Suprapubic skin (tissue), 4 donors: ENCODE data around the gene AMT. TPM values are rescaled to one million over a fixed set of nuclear protein-coding genes. Genes with fewer than 3 reads are reported as not detected.

ENCODE experiments used
- DNase-seq, 2 donors: peaks; one replicate each; pipeline ENCODE4 v3.0.0-alpha.2; 2019; ENCODE audit warnings: low spot score in 2 of 2
- H3K27ac ChIP-seq: fragments of 200-600 bp; sonication (generic); one replicate; pipeline ENCODE4 v1.5.1; 2019
- H3K27me3 ChIP-seq: fragments of 200-600 bp; sonication (generic); one replicate; pipeline ENCODE4 v1.5.1; 2019
- H3K36me3 ChIP-seq: fragments of 200-600 bp; sonication (generic); one replicate; pipeline ENCODE4 v1.5.1; 2019
- H3K4me1 ChIP-seq: fragments of 200-600 bp; sonication (generic); one replicate; pipeline ENCODE4 v1.5.1; 2019
- H3K4me3 ChIP-seq: fragments of 200-600 bp; sonication (generic); one replicate; pipeline ENCODE4 v1.5.1; 2019; ENCODE audit warnings: mild to moderate bottlenecking
- H3K9me3 ChIP-seq: fragments of 200-600 bp; sonication (generic); one replicate; pipeline ENCODE4 v1.5.1; 2019
- EP300 ChIP-seq: sonication (generic); formaldehyde crosslinking; IDR thresholded peaks from one replicate; pipeline ENCODE4 v1.6.1; 2017; ENCODE audit warnings: antibody characterized with exemption
- POLR2A ChIP-seq, 2 donors: fragments of 450-650 bp; IDR thresholded peaks; one replicate each; pipeline ENCODE4 v1.6.1; 2017; ENCODE audit warnings: antibody characterized with exemption in 2 of 2, mild to moderate bottlenecking in 2 of 2, moderate library complexity in 2 of 2
- POLR2AphosphoS5 ChIP-seq, 3 donors: sonication (generic); formaldehyde crosslinking; IDR thresholded peaks; one replicate each; pipeline ENCODE4 v1.6.1; 2017; ENCODE audit warnings: antibody characterized with exemption in 3 of 3
- WGBS: methylation state at CpG from one replicate; pipeline ENCODE4 v1.1.5; 2018; 5-methylcytosine and 5-hydroxymethylcytosine counted together
- total RNA-seq, 4 donors: library from RNA; depleted of rRNA; stranded (reverse); fragments of >200 nt; gene quantifications; one replicate each; pipeline ENCODE4 v1.1.0, GENCODE V29; 2016
- TF ChIP-seq, protein P1 (sequence below), 2 donors: fragments of 200-600 bp in 1 of 2; fragments of 450-650 bp in 1 of 2; sonication (generic) in 1 of 2; IDR thresholded peaks; one replicate each; pipeline ENCODE4 v1.5.1; 2016 to 2019; ENCODE audit warnings: antibody characterized with exemption in 2 of 2, mild to moderate bottlenecking in 1 of 2, moderate library complexity in 1 of 2

The AMT gene
- total RNA-seq, 4 donors from 2014 or later = 2.2 to 17.3 (median 5.0) TPM

DNA sequence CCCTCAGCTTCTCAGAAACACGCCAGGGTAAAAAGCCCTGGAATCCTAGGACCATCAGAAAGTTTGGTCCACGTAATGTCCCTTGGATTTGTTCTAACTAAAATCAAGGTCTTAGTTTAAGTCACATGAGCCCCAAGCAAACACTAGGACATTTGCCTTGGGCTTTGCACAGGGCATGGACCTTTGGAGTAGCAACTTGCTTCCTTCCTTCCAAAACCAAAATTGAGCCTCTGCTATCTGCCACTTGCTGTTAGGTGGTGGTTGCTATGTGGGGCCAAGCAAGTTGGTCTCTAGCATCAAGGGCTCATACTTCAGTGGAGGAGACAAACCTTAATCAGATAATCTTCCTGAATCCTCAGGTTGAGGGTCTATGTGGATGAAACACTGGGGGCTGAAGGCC, 43.8 kb upstream of the AMT start:
- 71% methylated on average over 1 of the region's 2 CpGs for WGBS
- TF ChIP-seq POLR2A (IDR thresholded peaks at IDR 0.05) = no peak
- TF ChIP-seq POLR2AphosphoS5 (IDR thresholded peaks at IDR 0.05) = no peak
- TF ChIP-seq EP300 = no peak
- TF ChIP-seq, protein P1, sequence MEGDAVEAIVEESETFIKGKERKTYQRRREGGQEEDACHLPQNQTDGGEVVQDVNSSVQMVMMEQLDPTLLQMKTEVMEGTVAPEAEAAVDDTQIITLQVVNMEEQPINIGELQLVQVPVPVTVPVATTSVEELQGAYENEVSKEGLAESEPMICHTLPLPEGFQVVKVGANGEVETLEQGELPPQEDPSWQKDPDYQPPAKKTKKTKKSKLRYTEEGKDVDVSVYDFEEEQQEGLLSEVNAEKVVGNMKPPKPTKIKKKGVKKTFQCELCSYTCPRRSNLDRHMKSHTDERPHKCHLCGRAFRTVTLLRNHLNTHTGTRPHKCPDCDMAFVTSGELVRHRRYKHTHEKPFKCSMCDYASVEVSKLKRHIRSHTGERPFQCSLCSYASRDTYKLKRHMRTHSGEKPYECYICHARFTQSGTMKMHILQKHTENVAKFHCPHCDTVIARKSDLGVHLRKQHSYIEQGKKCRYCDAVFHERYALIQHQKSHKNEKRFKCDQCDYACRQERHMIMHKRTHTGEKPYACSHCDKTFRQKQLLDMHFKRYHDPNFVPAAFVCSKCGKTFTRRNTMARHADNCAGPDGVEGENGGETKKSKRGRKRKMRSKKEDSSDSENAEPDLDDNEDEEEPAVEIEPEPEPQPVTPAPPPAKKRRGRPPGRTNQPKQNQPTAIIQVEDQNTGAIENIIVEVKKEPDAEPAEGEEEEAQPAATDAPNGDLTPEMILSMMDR (IDR thresholded peaks at IDR 0.05) = no peak
- Histone ChIP-seq H3K9me3 (no peaks in the 10 kb centered on the region), H3K4me3 (no peak overlapping the region), H3K27ac (peak overlapping the region; percentile 50), H3K27me3 (no peaks in the 10 kb centered on the region), H3K4me1 (peaks cover 37% of the 10 kb centered on the region), H3K36me3 (no peaks in the 10 kb centered on the region)
- DNase-seq = no peak

GRCh38 chr3:49465270-49466034, 43.2 kb upstream of the AMT start:
- H3K4me1 ChIP-seq = peaks cover 39% of the 10 kb centered on the region
- H3K27ac ChIP-seq = peak overlapping the region; percentile 50
- TF ChIP-seq, protein P1 (IDR thresholded peaks at IDR 0.05) = no peak
- TF ChIP-seq POLR2A (IDR thresholded peaks at IDR 0.05) (no peak), POLR2AphosphoS5 (IDR thresholded peaks at IDR 0.05) (no peak), EP300 (no peak)
- no peaks in the 10 kb centered on the region for H3K27me3 ChIP-seq
- no peak for DNase-seq
- 83% methylated on average over 17 of the region's 18 CpGs for WGBS
- no peaks in the 10 kb centered on the region for H3K36me3 ChIP-seq
- no peak overlapping the region for H3K4me3 ChIP-seq
- H3K9me3 ChIP-seq = no peaks in the 10 kb centered on the region

GRCh38 chr3:49462222-49462621, 39.9 kb upstream of the AMT start:
- 76% methylated on average over 3 of the region's 3 CpGs for WGBS

DNA sequence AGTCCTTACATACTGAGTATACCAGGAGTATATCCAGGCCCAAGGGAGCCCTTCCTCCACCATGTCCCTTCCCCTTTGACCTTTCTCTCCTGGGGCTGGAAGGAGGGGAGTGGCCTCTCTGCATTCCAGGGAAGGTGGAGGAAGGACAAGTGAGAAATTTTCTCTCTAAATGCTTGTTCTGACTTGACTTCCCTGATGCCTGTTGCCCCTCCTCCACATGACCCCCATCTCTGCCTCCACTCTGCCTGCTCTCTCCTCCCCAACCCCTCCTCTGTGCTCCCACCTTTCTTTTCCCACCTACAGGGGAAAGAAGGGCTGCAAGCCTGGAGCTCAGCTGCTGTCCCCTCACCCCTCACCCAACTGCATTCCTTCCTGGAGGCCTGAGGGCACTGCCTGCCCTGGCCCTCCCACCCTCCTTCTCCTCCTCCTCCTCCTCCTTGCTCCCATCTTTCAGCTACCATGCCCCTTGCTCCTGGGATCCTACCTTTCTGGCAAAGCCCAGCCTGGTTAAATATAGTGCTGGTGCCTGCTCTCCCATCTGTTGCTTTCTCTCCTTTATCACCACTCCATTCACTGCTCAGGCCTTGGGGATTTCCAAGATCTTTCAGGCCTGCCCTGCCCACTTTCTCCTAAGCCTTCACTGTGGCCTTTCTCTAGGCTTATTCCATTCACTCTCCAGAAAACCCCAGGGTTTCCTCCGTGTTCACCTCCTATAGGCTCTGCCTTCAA, 39.3 kb upstream of the AMT start:
- peaks cover 25% of the 10 kb centered on the region for H3K4me1 ChIP-seq
- WGBS = 21% methylated on average over 1 of the region's 1 CpG
- H3K27me3 ChIP-seq = no peaks in the 10 kb centered on the region
- TF ChIP-seq, protein P1 (IDR thresholded peaks at IDR 0.05) = no peak
- TF ChIP-seq POLR2A (IDR thresholded peaks at IDR 0.05) (no peak), EP300 (no peak), POLR2AphosphoS5 (IDR thresholded peaks at IDR 0.05) (no peak)
- no peak overlapping the region for H3K4me3 ChIP-seq
- no peak for DNase-seq
- no peaks in the 10 kb centered on the region for H3K9me3 ChIP-seq
- H3K27ac ChIP-seq = no peak overlapping the region
- H3K36me3 ChIP-seq = no peaks in the 10 kb centered on the region

More at GRCh38 chr3:49462222-49462621, 39.9 kb upstream of the AMT start:
- Histone ChIP-seq H3K9me3 (no peaks in the 10 kb centered on the region), H3K4me1 (peaks cover 25% of the 10 kb centered on the region), H3K4me3 (no peak overlapping the region), H3K27me3 (no peaks in the 10 kb centered on the region), H3K36me3 (no peaks in the 10 kb centered on the region), H3K27ac (no peak overlapping the region)
- DNase-seq = no peak
- TF ChIP-seq POLR2AphosphoS5 (IDR thresholded peaks at IDR 0.05) (no peak), EP300 (no peak)

DNA sequence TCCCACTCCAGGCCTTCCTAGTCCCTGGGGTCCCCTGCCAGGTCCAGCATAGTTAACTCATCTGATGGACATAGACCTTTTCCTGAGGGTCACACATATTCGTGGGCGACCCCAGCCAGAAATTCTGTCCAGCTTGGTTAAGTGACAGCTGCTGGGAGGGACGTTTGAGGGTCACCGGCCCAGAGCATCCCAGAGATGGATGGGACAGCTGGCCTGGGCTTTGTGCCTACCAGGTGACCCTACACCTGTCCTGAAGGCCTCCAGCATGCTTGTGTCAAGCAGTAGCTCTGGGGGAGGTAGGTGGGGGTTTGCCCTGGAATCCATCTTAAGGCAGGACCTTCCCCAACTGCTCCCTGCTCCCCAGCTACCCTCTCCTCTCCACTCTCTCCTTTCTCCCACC, 38.7 kb upstream of the AMT start:
- Histone ChIP-seq H3K27me3 (no peaks in the 10 kb centered on the region), H3K36me3 (no peaks in the 10 kb centered on the region), H3K27ac (no peak overlapping the region), H3K4me1 (peaks cover 25% of the 10 kb centered on the region), H3K4me3 (no peak overlapping the region), H3K9me3 (no peaks in the 10 kb centered on the region)
- TF ChIP-seq EP300 (no peak), POLR2A (IDR thresholded peaks at IDR 0.05) (no peak), POLR2AphosphoS5 (IDR thresholded peaks at IDR 0.05) (no peak)
- TF ChIP-seq, protein P1 (IDR thresholded peaks at IDR 0.05) = no peak
- 84% methylated on average over 4 of the region's 4 CpGs for WGBS
- no peak for DNase-seq
